Measurements from ENCODE around the gene PLSCR2.
"Not testable (repeated sequence)": the region's sequence is repeated elsewhere in the genome, so short reads cannot be mapped to it uniquely, and the experiment has no call there.

PLSCR2 gene

DNA sequence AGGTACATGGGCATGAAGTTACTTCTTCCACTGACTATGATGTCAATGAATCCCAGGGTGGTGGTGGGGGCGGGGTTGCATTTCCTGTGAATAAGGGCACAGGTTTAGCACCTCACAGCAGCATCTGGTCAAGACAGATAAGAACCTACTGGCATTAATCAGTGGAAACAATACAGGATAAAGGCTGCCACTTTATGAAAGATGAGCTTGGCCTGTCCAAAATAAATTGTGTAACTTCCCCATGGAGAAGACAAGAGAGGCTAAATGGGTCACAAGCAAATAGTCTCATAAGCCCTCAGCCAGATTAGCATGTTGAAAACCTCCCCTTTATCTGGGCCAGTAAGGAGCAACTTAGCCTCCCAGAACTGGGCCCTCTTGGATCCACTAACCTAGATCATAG lies 27.4 kb upstream of the PLSCR2 start:
- H3K4me3 ChIP-seq (ENCODE audit: low read depth, low read length): no peak overlapping the region
- DNase-seq (ENCODE audit: low read depth): no peak
- TF ChIP-seq, protein P1, sequence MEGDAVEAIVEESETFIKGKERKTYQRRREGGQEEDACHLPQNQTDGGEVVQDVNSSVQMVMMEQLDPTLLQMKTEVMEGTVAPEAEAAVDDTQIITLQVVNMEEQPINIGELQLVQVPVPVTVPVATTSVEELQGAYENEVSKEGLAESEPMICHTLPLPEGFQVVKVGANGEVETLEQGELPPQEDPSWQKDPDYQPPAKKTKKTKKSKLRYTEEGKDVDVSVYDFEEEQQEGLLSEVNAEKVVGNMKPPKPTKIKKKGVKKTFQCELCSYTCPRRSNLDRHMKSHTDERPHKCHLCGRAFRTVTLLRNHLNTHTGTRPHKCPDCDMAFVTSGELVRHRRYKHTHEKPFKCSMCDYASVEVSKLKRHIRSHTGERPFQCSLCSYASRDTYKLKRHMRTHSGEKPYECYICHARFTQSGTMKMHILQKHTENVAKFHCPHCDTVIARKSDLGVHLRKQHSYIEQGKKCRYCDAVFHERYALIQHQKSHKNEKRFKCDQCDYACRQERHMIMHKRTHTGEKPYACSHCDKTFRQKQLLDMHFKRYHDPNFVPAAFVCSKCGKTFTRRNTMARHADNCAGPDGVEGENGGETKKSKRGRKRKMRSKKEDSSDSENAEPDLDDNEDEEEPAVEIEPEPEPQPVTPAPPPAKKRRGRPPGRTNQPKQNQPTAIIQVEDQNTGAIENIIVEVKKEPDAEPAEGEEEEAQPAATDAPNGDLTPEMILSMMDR (conservative IDR thresholded peaks at IDR 0.05; ENCODE audit: low read depth, low read length): no peak

DNA sequence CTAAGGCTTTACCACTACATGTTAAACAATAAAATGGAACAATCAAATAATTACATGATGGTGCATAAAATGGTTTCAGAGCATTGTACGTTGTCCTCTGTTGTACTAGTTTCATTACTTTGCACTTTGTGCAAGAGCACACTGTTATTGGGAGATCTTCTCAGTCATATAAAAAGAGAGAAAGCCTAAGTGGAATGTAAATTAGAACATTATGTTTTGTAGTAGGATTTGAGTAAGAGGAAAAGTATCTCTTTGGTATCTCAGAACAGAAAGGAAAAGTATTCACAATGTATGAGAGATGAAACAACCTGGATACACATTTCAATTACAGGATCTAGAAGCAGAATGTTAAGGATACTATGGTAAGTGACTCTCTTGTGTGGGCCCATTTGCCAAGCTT lies 26.9 kb upstream of the PLSCR2 start:
- TF ChIP-seq, protein P1 (conservative IDR thresholded peaks at IDR 0.05; ENCODE audit: low read depth, low read length): no peak
- no peak for DNase-seq (ENCODE audit: low read depth)
- H3K4me3 ChIP-seq (ENCODE audit: low read depth, low read length): no peak overlapping the region

DNA sequence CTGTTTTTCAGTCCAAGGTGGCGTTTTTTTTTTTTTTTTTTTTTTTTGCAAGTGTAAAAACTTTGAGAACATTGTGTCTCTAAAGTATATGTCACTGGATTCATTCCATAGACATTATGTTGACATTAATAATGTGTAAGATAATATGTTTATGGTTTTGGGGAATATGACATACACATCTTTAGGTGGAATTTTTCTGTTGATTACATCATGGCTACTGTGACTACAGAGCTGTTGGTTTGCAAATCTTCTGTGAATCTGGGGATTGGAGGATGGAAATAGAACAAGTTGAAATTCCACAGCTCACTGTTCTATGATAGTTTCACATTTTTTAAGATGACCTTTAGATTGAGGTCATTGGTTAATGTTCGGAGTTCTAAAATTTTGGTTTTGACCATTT lies 24.4 kb upstream of the PLSCR2 start:
- TF ChIP-seq, protein P1 (conservative IDR thresholded peaks at IDR 0.05; ENCODE audit: low read depth, low read length): no peak
- DNase-seq (ENCODE audit: low read depth): peak; percentile 89
- no peak overlapping the region for H3K4me3 ChIP-seq (ENCODE audit: low read depth, low read length)

DNA sequence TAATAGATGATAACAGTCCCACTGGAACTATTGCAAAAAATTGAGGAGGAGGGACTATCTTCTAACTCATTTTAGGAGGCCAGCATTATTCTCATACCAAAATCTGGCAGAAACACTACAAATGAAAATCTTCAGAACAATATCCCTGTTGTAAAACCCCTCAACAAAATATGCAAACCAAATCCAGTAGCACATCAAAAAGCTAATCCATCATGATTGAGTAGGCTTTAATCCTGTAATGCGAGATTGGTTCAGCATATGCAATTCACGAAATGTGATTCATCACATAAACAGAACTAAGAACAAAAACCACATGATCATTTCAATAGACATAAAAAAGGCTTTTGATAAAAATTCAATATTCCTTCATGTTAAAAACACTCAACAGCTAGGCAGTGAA lies 23.9 kb upstream of the PLSCR2 start:
- no peak overlapping the region for H3K4me3 ChIP-seq (ENCODE audit: low read depth, low read length)
- DNase-seq (ENCODE audit: low read depth): peak; percentile 60
- TF ChIP-seq, protein P1 (conservative IDR thresholded peaks at IDR 0.05; ENCODE audit: low read depth, low read length): no peak

DNA sequence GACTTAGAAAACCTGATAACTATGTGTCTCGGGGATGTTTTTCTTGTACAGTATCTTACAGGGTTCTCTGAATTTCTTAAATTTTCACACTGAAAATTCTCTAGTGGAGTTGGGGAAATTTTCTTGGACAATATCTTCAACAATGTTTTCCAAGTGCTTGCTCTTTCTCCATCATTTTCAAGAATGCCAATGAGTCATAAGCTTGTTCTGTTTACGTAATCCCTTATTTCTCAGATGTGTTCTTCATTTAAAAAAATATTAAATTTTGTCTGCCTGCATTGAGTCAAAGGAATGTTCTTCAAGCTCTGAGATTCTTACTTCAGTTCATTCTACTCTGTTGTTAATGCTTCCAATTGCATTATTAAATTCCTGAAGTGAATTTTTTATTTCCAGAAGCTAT lies 21.9 kb upstream of the PLSCR2 start:
- H3K4me3 ChIP-seq (ENCODE audit: low read depth, low read length): no peak overlapping the region
- TF ChIP-seq, protein P1 (conservative IDR thresholded peaks at IDR 0.05; ENCODE audit: low read depth, low read length): no peak
- DNase-seq (ENCODE audit: low read depth): peak; percentile 53

DNA sequence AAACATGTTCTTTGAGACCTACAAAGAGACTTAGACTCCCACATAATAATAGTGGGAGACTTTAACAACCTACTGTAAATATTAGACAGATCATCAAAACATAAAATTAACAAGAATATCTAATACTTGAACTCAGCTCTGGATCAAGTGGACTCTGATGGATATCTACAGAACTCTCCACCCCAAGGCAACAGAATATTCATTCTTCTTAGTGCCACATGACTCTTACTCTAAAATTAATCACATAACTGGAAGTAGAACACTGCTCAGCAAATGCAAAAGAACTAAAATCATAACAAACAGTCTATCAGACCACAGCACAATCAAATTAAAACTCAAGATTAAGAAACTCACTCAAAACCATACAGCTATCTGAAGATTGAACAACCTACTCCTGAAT lies 15.9 kb upstream of the PLSCR2 start:
- TF ChIP-seq, protein P1 (conservative IDR thresholded peaks at IDR 0.05; ENCODE audit: low read depth, low read length): no peak
- H3K4me3 ChIP-seq (ENCODE audit: low read depth, low read length): no peak overlapping the region
- DNase-seq (ENCODE audit: low read depth): no peak

DNA sequence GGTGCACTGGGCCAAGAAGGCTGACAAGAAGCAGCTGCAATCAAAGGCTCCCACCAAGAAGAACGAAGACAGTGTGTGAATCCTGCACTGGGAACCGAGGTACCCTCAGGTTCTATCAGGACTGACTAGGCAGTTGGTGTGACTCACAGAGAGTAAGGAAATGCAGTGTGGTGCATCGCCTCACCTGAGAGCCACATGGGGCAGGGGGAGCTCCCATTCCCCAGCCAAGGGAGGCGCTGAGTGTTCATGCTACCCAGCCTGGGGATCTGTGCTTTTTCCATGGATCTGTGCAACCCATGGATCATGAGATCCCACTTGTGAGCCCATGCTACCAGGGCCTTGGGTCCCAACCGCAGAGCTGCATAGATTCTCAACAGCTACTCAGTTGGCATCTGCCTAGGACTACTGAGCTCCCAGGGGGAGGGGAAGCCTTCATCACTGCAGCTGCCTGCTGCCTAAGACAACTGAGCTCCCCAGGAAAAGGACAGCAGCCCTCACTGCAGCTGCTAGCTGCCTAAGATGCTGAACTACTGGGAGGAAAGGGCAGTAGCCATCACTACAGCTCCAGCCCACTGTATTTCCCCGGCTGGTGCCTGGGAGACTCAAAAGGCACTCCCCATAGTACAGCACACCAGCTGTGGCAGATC lies 6.9 kb upstream of the PLSCR2 start:
- TF ChIP-seq, protein P1 (conservative IDR thresholded peaks at IDR 0.05; ENCODE audit: low read depth, low read length): no peak
- no peak overlapping the region for H3K4me3 ChIP-seq (ENCODE audit: low read depth, low read length)
- DNase-seq (ENCODE audit: low read depth): no peak

DNA sequence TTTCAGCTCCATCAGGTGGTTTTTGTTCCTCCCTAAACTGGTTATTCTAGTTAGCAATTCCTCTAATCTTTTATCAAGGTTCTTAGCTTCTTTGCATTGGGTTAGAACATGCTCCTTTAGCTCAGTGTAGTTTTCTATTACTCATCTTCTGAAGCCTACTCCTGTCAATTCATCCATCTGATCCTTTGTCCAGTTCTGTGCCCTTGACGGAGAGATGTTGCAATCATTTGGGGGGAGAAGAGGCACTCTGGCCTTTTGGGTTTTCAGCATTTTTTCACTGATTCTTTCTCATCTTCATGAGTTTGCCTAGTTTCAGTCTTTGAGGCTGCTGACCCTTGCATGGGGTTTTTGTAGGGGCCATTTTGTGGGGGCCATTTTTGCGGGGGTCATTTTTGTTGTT lies 5.6 kb upstream of the PLSCR2 start:
- not testable (repeated sequence) for H3K4me3 ChIP-seq (ENCODE audit: low read depth, low read length)
- DNase-seq (ENCODE audit: low read depth): peak; percentile 54
